HG02943 (cell line): Measurements from ENCODE around the gene XRCC3.

Experiments used
- ATAC-seq: cut with Tn5 transposase; IDR thresholded peaks from one replicate; pipeline ENCODE4 v1.9.1; 2021; ENCODE audit warnings: mild to moderate bottlenecking, low read depth, moderate library complexity; ENCODE audit not compliant: unreplicated experiment

The XRCC3 gene

DNA sequence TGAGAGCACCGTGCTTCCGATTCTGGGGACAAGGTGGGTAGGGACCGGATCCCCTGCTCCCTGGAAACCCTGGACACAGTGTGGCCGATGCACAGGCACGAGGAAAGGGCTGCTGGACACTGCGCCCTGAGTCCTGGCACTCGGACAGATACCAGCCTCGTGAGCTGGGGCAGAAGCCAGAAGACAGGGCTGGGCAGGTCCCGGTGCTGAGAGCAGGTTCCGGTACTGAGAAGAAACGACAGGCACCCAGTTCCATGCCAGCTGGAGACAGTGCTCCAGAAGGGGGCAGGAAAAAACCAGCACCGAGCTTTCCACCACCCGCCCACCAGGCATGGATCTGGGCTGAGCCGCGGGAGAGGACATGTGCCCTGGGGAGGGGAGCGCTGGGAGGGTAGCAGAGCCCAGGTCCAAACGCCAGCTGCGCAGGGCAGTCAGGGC, 6.5 kb downstream of the XRCC3 start:
- ATAC-seq = no peak

DNA sequence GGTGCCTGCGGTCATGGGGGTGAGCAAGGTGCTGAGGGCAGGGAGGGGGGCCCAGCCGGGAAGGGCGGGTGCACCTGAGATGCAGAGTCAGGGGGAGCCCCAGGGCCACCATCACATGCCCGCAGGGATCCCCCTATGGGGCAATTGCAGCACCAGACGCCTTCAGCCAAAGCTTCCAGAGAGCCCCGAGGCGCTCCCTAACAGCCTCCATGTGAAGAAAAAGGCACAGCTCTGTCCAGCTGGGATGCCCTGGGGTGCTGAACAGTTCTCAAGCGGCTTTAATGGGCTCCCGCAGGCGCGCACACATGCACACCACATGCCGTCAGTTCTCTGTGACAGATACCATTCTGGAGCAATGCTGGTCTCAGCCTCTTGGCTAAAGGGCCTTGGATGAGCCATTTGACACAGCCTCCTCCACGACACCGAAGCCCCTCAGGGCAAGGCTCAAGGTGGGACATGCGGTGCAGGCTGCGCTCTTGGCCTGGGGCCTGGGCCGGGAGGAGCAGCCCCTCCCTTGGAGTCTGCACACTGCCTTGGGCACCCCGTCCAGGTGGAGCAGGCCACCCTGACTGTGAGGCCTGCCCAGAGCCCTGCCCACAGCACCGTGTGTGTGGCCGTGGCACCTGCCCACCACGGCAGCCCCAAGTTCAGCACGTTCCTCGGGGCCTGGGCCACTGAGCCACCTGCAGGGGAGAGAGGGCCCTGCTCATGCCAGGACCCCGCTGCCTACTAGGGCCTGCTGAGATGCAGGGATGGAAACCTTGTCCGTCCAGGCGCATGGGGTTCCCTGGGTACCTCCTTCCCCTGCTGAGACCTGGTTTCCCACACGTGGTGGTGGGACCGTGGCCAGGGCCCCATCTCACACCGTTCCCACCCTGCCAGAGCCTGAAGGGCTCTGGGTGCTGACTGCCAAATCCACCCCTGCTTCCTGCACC, 7.7 kb downstream of the XRCC3 start:
- no peak for ATAC-seq

DNA sequence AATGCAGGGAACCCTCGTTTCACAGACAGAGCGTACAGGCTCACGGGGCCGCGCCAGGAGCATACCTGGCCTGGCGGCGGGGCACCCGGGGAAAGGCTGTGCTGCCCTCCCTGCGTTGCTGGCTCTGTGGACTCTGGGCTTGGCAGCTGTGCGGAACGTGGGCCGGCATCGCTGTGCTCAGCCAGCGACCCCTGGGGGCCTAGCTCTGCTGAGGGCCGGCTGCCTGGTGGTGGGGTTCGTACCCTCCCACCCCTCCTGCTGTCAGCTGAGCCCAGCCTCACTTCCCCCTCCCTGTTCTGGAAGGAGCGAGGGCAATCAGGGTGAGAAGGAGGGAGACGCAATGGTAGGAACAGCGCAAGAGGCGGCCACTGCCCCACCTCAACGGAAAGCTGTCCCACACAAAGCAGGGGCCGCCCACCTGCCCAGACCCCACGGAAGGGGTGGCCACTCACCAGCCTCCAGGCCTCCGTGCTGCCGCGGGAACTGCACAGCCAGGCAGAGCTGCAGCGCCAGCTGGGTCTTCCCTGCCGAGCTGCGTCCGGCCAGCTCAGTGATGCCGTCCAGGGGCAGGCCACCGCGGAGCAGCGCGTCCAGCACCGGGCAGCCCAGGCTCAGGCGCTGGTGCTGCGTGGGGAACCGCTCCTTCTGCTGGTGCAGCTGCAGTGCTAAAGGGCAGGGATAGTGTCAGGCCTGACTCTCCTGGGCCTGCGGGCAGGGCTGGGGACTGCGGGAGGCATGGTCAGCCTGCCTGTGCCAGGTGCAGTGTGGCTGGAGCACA, 8.5 kb downstream of the XRCC3 start:
- no peak for ATAC-seq

DNA sequence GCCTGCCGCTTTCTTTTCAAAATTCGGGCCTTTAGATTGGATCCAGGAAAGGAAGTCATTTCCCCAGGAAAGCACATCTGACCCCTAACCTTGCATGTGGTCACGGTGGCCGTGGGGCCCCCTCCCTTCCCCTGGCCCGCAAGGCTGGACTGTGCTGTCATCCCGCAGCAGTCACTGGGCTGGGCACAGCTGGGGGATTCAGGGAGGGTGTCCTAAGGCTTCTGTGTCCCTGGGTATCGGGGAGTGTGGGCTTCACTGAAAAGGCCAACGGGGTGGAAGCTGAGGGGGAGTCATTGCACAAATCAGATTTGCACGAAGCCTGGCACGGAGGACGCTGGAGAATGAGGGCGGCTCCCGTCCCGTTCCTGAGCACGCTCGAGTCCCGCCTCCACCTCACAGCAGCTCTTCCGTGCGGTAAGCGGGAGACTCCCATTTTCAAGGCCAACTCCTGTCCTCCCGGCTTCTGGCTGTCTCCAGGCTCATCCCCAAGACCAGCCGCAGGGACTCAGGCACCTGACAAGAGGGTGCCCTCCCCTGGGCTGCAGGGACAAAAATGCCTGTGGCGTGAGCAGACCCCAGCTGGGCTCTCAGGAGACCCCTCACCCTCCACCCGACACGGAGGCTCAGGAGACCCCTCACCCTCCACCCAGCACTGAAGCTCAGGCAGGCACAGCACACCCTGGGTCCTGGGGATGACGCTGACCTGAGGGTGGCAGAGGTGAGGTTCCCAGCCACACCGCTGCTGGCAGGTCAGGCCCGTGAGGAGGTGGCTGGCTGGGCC, 9.6 kb downstream of the XRCC3 start:
- ATAC-seq = no peak

DNA sequence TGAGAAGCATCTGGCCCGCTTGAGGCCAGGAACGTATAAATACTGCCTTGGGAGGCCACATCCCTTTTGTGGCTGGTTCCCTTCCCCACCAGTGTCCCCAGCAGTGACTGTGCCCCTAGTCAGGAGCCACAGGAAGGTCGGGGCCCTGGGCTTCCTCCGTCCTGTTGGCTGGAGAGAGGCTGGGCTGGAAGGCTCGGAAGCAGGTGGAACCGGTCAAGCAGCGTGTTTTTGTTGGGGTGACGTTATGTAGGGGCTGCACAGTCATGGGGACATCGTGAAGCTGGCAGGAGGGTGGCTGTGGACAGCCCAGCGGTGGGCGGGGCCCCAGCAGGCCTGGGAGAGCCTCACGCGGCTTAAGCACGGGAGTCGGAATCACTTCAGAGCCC, 10.1 kb downstream of the XRCC3 start:
- no peak for ATAC-seq

DNA sequence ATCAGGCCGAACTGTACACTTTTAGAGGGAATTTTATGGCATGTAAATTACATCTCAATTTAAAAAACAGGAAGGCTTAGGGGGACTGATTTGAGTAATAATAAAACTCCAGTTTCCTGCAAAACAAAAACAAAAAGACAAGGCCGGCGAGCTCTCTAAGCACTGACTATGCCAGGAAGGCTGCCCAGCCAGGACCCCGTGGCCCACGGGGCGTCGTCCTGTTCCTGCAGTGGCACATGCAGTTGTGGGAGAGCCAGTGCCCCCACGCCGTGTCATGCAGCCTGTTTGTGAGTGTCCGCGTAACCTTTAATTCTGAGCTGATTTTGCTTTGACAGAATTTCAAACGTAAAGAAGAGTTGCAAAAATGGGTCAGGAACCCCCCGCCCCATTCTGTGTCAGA, 10.5 kb downstream of the XRCC3 start:
- no peak for ATAC-seq

DNA sequence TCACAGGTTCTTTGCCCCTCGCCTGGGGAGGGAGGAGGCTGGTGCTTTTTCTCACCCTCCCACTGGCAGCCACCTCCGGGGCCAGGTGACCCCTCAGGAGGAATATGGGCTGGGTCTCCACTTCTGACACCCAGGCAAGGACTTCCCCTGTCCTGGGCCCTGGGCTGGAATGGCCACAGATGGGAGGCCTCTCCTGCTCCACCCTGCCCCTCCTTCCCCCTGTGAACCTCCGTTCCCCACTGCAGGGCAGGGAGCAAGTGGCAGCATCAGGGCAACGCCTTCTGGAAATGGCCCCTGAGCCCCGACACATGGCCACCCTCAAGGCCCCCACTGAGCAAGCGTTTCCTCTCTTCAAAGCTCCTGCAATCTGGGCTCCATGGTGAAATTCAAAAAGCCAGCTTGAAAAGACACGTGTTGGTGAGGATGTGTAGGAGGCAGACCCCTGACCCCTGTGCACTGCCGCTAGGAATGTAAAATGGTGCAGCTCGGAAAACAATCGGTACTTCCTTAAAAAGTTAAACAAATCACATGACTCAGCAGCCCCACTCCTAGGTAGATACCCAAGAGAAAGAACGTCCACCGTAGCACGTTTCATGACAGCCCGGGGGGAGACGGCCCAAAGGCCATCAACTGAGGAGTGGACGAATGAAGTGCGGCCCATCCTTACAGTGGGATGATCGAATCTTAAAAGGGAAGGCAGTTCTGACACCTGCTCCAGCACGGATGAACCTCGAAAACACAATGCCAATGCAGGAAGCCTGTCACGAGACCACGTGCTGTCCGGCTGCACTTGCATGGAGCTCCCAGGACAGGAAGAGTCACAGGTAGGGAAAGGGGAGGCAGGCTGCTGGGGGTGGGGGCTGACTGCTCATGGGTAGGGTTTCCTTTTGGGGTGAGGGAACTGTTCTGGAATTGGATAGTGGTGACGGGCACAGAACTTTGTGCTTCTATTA, 11.5 kb downstream of the XRCC3 start:
- ATAC-seq = no peak

DNA sequence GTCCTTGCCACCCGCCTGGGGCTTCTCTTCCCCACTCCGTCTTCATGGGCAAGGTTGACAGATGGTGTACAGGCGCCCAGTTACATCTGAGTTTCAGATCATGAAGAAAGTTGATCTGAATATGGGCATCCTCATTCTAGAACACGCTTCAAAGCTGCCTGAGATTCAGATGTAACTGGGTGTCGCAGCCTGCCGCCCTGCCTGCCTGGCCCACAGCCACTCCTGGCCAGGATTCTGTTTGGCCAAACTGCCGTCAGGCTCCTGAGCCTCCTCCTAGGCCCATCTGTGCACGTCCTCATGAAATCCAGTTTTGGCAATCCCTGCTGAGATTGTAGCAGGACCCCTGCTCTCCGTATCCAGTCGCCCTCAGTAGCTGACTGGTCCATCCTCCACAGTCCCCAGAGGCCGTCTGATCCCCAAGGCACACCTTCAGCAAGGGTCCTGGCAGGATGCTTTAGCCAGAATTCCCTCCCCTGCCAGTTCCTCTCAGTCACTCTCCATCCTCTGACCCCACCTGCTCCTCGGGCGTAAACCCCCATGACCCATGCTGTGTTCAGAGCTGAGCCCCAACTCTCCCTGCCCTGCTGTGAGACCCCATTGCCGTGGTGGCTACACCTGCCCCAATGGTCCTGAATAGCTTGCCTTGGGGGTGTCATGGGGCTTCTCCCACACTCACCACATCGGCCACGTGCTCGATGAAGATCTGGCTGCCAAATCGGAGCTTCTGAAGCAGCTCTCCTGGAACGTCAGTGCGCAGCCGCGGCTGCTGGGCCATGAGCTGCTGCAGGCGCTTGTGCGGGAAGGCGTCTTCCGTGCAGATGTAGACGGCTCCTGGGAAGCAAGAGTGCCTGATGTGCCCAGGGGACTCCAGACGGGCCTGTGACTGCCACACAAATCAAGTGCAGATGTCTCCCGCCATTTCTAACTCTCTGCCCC, 12.5 kb downstream of the XRCC3 start:
- ATAC-seq = no peak

DNA sequence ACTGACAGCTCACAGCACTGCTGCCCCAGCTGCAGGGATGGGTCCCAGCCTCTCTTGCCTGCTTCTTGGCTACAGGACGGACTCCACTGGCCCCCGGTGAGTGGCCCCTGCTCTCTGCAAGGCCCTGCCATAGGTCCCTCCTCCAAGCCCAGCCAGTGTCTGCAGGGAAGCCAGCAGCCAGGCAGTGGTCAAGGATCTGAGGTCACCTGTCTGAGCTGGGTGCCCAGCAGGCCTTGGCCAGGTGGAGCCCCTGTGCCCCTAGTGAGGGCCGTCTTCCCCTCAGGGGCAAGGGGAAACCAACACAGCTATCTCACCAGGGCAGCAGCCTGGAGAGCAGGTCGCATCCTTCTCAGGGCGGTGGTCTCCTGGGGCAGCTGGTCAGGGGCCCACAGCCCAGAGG, 13.2 kb downstream of the XRCC3 start:
- ATAC-seq = no peak

DNA sequence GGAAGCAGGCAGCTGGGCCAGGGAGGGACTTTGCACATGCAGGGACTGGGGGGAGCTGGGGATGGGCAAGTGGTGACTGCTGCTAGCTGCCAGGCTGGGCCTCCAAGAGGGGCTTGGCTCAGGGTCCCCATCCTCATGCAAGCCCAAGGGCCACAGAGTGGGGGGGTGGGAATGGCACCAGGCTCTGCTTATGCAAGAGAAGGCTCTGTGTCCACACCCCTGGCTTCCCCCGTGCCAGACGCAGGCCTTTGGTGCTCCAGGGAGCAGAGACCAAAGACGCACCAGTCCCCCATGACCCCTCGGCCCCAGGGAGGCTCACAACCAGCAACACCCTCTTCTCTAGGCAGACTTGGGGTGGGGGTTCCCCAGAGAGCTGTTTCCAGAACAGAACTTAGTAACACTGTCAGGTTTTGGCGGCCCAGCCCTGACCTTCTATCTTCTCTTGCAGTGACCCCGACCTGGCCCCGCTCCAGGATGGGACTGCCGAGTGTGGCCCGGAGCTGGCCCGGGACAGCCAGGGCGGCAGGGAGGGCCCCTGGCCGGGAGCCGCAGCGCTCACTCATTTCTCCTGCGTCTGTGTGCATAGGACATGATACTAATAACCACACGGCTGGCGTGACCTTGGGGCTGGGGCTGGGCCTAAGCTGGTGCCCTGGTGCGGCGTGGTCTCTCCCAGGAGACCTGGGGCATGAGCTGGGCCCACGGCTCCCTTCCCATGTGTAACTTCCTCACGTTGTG, 14.3 kb downstream of the XRCC3 start:
- no peak for ATAC-seq

DNA sequence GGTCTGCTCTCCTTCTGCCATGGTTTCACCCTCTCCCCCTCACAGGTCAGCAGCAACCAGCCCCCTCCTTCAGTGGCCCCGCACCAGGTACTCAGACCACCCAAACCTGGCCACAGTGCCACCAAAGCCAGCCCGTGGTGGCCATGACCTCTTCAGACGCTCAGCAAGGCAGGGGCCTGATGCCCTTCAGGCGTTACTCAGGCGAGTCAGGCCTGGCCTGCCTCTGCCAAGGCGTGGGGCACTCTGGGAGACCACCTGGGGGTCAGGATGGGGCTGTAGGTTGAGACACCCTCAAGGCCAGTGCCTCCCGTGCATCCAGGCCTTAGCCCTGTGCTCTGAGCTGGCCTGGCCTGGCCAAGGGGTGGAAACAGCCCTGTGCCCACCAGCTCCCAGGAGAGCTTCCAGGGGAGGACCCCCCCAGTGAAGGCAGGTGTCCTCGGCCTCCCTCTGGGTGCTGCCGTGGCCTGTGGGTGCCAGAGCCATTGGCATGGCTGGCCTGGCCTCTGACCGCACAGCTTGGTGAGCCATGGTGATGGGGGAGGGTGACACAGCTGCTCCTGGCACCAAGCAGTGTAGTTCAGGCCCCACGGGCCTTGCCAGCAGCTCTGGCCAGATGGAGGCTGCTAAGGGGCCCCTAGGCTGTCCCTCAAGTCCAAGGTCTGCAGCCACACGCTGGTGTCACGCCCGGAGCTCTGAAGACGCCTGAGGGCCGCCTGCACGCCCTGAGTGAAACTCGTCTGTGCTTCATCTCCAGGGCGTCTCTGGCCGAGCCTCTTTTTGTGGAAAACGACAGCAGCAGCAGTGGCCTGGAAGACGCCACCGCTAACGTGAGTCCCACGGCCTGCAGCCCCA, 15.1 kb downstream of the XRCC3 start:
- ATAC-seq = no peak

DNA sequence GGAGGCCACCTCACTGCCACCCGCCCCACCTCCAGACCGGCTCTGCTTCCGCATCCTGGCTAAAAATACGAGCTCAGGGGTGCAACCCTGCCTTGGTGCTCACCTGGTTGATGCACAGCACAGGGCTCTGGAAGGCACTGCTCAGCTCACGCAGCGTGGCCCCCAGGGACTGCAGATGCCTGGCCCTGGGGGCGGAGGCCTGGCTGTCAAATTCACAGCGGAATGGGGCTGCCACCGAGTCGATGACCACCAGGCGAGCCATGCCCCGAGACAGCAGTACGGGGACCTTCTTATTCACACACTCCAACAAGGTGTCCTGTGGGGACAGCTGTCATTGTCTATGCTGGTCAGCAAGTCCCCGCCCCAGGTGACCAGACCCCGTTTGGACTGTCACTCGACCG, 16.0 kb downstream of the XRCC3 start:
- ATAC-seq = no peak

DNA sequence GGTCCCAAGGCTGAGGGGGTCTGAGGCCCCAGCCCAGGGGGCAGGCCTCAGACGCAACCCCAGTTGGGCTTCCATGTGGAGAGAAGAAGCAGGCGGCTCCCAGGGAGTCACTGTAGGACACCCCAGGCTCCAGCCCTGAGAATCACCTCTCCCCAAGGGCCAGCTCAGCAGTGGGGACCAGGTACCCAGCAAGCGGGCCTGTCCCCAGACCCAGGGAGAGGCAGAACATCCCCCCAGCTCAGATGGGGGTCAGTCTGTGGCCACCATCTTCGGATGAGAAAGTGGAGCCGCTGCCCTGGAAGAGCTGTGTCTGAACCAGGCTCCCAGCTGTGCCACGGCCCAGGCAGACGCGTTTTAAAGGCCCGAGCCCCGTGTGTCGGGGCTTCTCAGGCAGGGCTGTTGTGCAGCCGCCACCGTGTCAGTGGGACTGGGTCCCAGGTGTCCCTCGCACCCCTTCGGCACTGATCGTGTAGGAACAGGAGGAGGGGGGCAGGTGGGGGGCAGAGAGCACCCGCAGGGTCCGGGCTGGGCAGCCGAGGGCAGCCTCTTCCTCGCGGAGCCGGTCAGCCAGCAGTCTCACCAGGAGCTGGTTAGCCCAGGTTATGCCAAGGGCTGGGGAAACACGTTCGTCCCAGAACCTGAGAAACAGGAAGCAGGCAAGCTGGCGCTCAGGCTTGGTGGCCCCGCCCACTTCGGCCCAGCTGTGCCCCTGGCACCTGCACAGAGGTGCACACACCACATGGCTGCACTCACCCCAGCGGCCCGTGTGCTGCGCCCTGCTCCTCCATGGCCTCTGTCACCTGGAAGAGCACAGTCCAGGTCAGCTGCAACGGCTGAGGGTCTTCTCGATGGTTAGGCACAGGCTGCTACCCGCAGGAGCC, 16.6 kb downstream of the XRCC3 start:
- no peak for ATAC-seq

DNA sequence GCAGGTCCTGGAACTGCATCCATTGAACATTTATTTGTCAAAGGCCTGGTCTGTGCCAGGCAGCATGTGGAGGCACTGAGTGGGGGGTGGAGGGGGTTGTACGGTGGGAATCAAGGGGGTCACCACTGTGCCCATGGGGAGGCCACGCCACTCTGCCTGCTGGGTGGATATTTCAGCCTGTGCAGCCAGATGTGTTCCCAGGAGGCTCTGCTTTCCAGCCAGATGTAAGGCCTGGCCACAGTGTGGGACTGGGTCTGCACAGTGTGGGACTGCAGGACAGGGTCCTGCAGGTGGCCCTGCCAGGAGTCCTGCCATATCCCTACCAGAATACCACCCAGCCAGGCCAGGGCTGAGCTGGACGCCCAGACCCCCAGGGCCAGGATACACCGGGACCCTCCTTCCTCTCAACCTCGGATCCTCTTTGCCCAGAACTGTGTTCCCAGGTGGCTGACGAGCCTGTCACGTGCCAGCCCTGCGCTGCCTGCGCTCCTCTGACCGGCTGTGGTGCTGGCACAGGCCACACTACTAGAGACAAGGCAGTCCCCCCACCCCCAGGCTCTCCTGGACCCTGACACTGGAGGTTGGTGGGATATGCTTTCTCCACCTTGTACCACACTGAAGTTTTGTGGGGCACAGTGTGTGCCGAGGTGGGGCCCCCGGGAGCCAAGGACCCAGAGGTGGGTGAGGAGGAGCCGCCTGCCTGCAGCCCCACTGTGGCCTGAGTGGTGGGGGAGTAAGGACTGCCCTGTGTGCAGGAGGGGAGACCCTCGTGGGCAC, 17.5 kb downstream of the XRCC3 start:
- no peak for ATAC-seq

DNA sequence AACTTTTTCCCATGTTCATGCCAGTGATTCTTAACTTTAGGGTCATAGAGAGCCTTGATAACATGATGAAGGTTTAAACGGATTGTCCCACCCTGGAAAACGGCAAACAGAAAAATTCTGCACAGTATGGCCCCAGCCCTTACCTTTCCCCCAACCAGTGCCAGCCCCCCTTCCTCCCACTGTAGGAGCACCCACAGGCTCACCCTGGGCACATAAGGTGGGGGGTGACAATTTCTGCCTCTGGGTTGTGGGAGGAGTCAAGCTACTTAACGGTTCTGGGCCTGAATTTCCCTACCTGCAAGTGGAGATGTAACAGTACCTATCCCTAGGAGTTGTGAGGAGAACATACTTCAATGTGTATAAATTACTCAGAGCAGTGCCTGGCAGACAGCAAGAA, 18.0 kb downstream of the XRCC3 start:
- no peak for ATAC-seq
